IPS-20b (cell line): ENCODE results near the gene WDR41.
"Not testable (repeated sequence)": the region's sequence is repeated elsewhere in the genome, so short reads cannot be mapped to it uniquely, and the experiment has no call there.

Source experiments
- H3K27ac ChIP-seq: one replicate; pipeline ENCODE4 v1.5.1; 2013; ENCODE audit warnings: low read length
- H3K27me3 ChIP-seq: 2 replicates; pipeline ENCODE4 v1.6.1; 2013; ENCODE audit warnings: mild to moderate bottlenecking, low read length, inconsistent platforms; ENCODE audit not compliant: insufficient read depth
- H3K36me3 ChIP-seq: 2 replicates; pipeline ENCODE4 v1.6.1; 2013; ENCODE audit warnings: low read depth, mild to moderate bottlenecking, inconsistent platforms, low read length, moderate library complexity; ENCODE audit not compliant: insufficient read depth
- H3K4me1 ChIP-seq: 2 replicates; pipeline ENCODE4 v1.6.1; 2013; ENCODE audit warnings: mild to moderate bottlenecking, control low read depth, inconsistent platforms, low read length, moderate library complexity; ENCODE audit not compliant: insufficient read depth
- H3K4me3 ChIP-seq: 2 replicates; pipeline ENCODE4 v1.5.1; 2013; ENCODE audit warnings: mild to moderate bottlenecking, low read length, inconsistent platforms
- H3K9ac ChIP-seq: 2 replicates; pipeline ENCODE4 v1.6.1; 2013; ENCODE audit warnings: low read depth, mild to moderate bottlenecking, inconsistent platforms, low read length, moderate library complexity
- H3K9me3 ChIP-seq: 2 replicates; pipeline ENCODE4 v1.6.1; 2013; ENCODE audit warnings: mild to moderate bottlenecking, low read depth, low read length, inconsistent platforms; ENCODE audit not compliant: insufficient read depth

WDR41 gene

DNA sequence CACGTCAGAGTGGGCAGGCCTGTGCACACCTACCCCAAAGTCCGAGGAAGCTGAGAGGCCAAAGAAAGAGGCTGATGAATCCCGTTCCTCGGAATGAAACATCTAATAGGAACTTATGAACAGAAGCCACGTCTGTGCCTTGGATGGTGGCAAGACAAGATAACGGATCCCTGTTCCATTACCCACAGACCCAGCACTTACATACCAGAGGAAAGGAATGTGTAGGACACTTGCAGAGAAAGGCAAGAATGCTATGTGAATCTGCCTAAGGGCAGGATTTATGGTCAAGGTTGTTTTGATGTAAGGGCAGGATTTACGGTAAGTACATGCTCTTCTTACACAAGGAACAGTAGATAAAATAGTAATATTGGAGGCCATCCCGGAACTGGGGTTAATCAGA, 93.2 kb downstream of the WDR41 start:
- Histone ChIP-seq H3K9me3 (no peaks in the 10 kb centered on the region), H3K4me3 (no peak overlapping the region), H3K27me3 (no peaks in the 10 kb centered on the region), H3K27ac (no peak overlapping the region), H3K4me1 (peaks cover 5% of the 10 kb centered on the region; the same call in 1 of the 2 replicates), H3K36me3 (no peaks in the 10 kb centered on the region), H3K9ac (no peak overlapping the region)

GRCh38 chr5:77398458-77398857, 93.7 kb downstream of the WDR41 start:
- Histone ChIP-seq H3K9me3 (no peaks in the 10 kb centered on the region), H3K4me3 (no peak overlapping the region), H3K36me3 (no peaks in the 10 kb centered on the region), H3K27ac (no peak overlapping the region), H3K27me3 (no peaks in the 10 kb centered on the region), H3K4me1 (peaks cover 5% of the 10 kb centered on the region; the same call in 1 of the 2 replicates), H3K9ac (no peak overlapping the region)

- Histone ChIP-seq H3K36me3 (no peaks in the 10 kb centered on the region), H3K4me1 (peaks cover 5% of the 10 kb centered on the region; the same call in 1 of the 2 replicates), H3K27me3 (no peaks in the 10 kb centered on the region), H3K9me3 (no peaks in the 10 kb centered on the region), H3K4me3 (no peak overlapping the region), H3K9ac (no peak overlapping the region), H3K27ac (no peak overlapping the region)
Observed at GRCh38 chr5:77397686-77398292, 94.3 kb downstream of the WDR41 start.

GRCh38 chr5:77396017-77396416, 96.1 kb downstream of the WDR41 start:
- Histone ChIP-seq H3K4me1 (peaks cover 5% of the 10 kb centered on the region; the same call in 1 of the 2 replicates), H3K36me3 (no peaks in the 10 kb centered on the region), H3K27me3 (no peaks in the 10 kb centered on the region), H3K9me3 (no peaks in the 10 kb centered on the region), H3K27ac (no peak overlapping the region), H3K9ac (no peak overlapping the region), H3K4me3 (no peak overlapping the region)

- H3K27me3 ChIP-seq: no peaks in the 10 kb centered on the region
- H3K27ac ChIP-seq: no peak overlapping the region
- no peaks in the 10 kb centered on the region for H3K36me3 ChIP-seq
- no peak overlapping the region for H3K4me3 ChIP-seq
- H3K4me1 ChIP-seq: peaks cover 5% of the 10 kb centered on the region; the same call in 1 of the 2 replicates
- H3K9ac ChIP-seq: no peak overlapping the region
- no peaks in the 10 kb centered on the region for H3K9me3 ChIP-seq
Observed at GRCh38 chr5:77394064-77394715, 97.9 kb downstream of the WDR41 start.

- Histone ChIP-seq H3K27ac (no peak overlapping the region), H3K27me3 (no peaks in the 10 kb centered on the region), H3K4me3 (no peak overlapping the region), H3K36me3 (no peaks in the 10 kb centered on the region), H3K9ac (no peak overlapping the region), H3K4me1 (peaks cover 5% of the 10 kb centered on the region; the same call in 1 of the 2 replicates), H3K9me3 (no peaks in the 10 kb centered on the region)
Observed at GRCh38 chr5:77391240-77391765, 100.8 kb downstream of the WDR41 start.

DNA sequence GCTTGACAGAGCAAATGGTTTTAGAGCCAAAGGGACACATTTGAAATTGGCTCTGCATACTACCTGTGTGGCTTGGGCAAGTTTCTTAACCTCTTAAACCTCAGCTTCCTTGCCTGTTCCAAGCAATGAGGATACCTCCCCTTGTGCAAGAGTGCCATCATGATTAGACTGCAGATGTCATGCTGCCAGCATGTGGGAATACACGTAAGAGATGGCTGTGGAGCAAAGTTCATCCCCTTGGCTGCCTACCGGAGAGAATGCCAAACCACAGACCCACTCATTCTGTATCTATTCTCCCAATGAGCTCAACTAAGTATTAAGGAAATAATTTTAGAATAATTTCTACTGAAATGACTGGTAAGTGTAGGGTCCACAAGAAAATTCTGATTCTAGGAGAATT, 101.3 kb downstream of the WDR41 start:
- Histone ChIP-seq H3K9me3 (no peaks in the 10 kb centered on the region), H3K4me3 (no peak overlapping the region), H3K27me3 (no peaks in the 10 kb centered on the region), H3K27ac (no peak overlapping the region), H3K4me1 (peaks cover 2% of the 10 kb centered on the region; the same call in 1 of the 2 replicates), H3K36me3 (no peaks in the 10 kb centered on the region), H3K9ac (no peak overlapping the region)

DNA sequence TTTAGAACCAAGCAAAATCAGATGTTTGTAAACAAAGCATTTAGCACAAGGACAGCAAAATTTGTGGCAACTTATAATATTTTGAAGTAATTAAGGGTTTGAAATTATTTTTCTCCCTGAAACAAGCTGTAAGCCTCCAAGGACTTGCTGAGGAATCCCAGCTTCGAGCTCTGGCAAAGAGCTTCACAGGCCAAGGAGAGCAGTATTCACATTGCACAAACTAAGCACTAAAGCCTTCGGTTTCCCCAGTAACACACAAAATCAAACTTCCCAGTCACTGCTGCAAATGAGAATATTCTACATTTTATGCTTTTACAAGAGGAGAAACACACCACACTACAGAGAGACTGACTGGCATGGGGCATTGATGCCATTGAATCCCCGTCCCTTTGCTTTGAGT, 101.9 kb downstream of the WDR41 start:
- H3K4me3 ChIP-seq: no peak overlapping the region
- no peak overlapping the region for H3K9ac ChIP-seq
- H3K27me3 ChIP-seq: no peaks in the 10 kb centered on the region
- H3K9me3 ChIP-seq: no peaks in the 10 kb centered on the region
- H3K27ac ChIP-seq: no peak overlapping the region
- no peaks in the 10 kb centered on the region for H3K36me3 ChIP-seq
- H3K4me1 ChIP-seq: no peaks in the 10 kb centered on the region

DNA sequence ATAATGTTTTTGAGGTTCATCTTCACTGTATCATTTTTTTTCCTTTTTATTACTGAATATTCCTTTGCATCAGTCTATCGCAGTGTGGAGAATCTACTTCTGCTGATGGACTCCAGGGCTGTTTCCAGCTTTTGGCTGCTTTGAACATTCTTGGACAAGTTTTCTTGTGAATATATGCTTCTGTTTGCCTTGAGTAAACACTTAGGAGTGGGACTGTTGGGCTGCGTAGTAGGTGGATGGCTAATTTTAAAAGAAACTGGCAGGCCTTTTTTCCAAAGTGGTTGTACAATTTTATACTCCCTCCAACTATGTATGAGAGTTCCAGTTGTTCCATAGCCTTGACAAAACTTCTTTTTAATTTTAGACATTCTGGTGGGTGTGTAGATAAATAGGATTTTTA, 102.4 kb downstream of the WDR41 start:
- H3K4me3 ChIP-seq: no peak overlapping the region
- no peak overlapping the region for H3K9ac ChIP-seq
- no peaks in the 10 kb centered on the region for H3K9me3 ChIP-seq
- H3K36me3 ChIP-seq: no peaks in the 10 kb centered on the region
- H3K27ac ChIP-seq: no peak overlapping the region
- no peaks in the 10 kb centered on the region for H3K27me3 ChIP-seq
- no peaks in the 10 kb centered on the region for H3K4me1 ChIP-seq

DNA sequence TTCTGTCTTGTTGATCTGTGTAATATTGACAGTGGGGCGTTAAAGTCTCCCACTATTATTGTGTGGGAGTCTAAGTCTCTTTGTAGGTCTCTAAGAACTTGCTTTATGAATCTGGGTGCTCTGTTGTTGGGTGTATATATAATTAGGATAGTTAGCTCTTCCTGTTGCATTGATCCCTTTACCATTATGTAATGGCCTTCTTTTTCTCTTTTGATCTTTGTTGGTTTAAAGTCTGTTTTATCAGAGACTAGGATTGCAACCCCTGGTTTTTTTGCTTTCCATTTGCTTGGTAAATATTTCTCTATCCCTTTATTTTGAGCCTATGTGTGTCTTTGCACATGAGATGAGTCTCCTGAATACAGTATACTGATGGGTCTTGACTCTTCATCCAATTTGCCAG, 105.8 kb downstream of the WDR41 start:
- H3K9me3 ChIP-seq, H3K27me3 ChIP-seq: not testable (repeated sequence)

GRCh38 chr5:77383336-77383735, 108.8 kb downstream of the WDR41 start:
- H3K27ac ChIP-seq, H3K36me3 ChIP-seq, H3K9ac ChIP-seq, H3K9me3 ChIP-seq, H3K4me1 ChIP-seq, H3K27me3 ChIP-seq, H3K4me3 ChIP-seq: not testable (repeated sequence)

More for the DNA sequence above, 105.8 kb downstream of the WDR41 start:
- not testable (repeated sequence) for H3K36me3 ChIP-seq, H3K9ac ChIP-seq, H3K27ac ChIP-seq, H3K4me3 ChIP-seq, H3K4me1 ChIP-seq
